Measurements from ENCODE around the gene LRMDA. TPM values are rescaled to one million over a fixed set of nuclear protein-coding genes. Genes with fewer than 3 reads are reported as not detected.

LRMDA gene
- total RNA-seq, 2 experiments from 2014 or later = not detected

DNA sequence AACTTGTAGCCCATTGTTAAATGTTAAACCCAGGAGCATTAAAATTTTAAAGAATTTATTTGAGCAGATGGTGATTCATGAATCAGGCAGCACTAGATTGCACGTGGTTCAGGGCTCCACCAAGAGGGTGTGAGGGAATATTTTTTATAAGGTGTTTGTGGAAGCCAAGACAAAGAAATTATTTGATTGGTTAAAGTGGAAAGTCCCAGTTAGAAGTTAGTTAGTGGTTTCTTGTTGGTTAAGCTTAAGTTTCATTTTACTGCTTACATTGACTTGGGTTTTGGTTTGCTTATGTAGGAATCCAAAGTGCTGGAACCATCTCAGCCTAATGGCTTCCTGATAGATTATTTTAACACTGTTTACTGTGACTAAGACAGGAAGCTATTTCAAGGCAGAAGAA lies 906.2 kb downstream of the LRMDA start:
- no peaks in the 10 kb centered on the region for H3K9me3 Mint-ChIP-seq
- H3K9me3 ChIP-seq (ENCODE audit: control insufficient read depth in 1 of 2, insufficient read depth in 1 of 2, low read length in 2 of 2) = no peaks in the 10 kb centered on the region
- no peak overlapping the region for H3K4me3 ChIP-seq (ENCODE audit: low read length)
- H3K4me1 Mint-ChIP-seq (ENCODE audit: low read depth) = no peaks in the 10 kb centered on the region
- no peaks in the 10 kb centered on the region for H3K27me3 ChIP-seq (ENCODE audit: control insufficient read depth in 1 of 2, insufficient read depth in 2 of 2, low read length in 2 of 2)
- H3K4me3 Mint-ChIP-seq = no peak overlapping the region
- no peaks in the 10 kb centered on the region for H3K4me1 ChIP-seq (ENCODE audit: insufficient read depth, low read length)
- H3K36me3 ChIP-seq (ENCODE audit: insufficient read depth, low read length) = no peaks in the 10 kb centered on the region
- no peak overlapping the region for H3K27ac ChIP-seq (ENCODE audit: low read depth in 1 of 2, low read length in 2 of 2)
- DNase-seq (no peak), ATAC-seq (ENCODE audit: poor library complexity) (no peak)
- no peak overlapping the region for H3K27ac Mint-ChIP-seq
- POLR2A ChIA-PET = no interaction called here
- TF ChIP-seq, protein P1, sequence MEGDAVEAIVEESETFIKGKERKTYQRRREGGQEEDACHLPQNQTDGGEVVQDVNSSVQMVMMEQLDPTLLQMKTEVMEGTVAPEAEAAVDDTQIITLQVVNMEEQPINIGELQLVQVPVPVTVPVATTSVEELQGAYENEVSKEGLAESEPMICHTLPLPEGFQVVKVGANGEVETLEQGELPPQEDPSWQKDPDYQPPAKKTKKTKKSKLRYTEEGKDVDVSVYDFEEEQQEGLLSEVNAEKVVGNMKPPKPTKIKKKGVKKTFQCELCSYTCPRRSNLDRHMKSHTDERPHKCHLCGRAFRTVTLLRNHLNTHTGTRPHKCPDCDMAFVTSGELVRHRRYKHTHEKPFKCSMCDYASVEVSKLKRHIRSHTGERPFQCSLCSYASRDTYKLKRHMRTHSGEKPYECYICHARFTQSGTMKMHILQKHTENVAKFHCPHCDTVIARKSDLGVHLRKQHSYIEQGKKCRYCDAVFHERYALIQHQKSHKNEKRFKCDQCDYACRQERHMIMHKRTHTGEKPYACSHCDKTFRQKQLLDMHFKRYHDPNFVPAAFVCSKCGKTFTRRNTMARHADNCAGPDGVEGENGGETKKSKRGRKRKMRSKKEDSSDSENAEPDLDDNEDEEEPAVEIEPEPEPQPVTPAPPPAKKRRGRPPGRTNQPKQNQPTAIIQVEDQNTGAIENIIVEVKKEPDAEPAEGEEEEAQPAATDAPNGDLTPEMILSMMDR (IDR thresholded peaks at IDR 0.05) = no peak
- no peaks in the 10 kb centered on the region for H3K36me3 Mint-ChIP-seq (ENCODE audit: low read depth)
- H3K27me3 Mint-ChIP-seq = no peaks in the 10 kb centered on the region
- intact Hi-C loops (cut with DNase I, micrococcal nuclease) = no loop called here
- CTCF ChIA-PET = no interaction called here

GRCh38 chr10:76338187-76338586 lies 906.8 kb downstream of the LRMDA start:
- ChIA-PET CTCF (no interaction called here), POLR2A (no interaction called here)
- TF ChIP-seq, protein P1 (IDR thresholded peaks at IDR 0.05) = no peak
- Histone ChIP-seq H3K27ac (ENCODE audit: low read depth in 1 of 2, low read length in 2 of 2) (no peak overlapping the region), H3K27me3 (ENCODE audit: control insufficient read depth in 1 of 2, insufficient read depth in 2 of 2, low read length in 2 of 2) (no peaks in the 10 kb centered on the region), H3K4me1 (ENCODE audit: insufficient read depth, low read length) (no peaks in the 10 kb centered on the region), H3K36me3 (ENCODE audit: insufficient read depth, low read length) (no peaks in the 10 kb centered on the region), H3K9me3 (ENCODE audit: control insufficient read depth in 1 of 2, insufficient read depth in 1 of 2, low read length in 2 of 2) (no peaks in the 10 kb centered on the region), H3K4me3 (ENCODE audit: low read length) (no peak overlapping the region)
- no peak overlapping the region for H3K4me3 Mint-ChIP-seq
- H3K27me3 Mint-ChIP-seq = no peaks in the 10 kb centered on the region
- H3K4me1 Mint-ChIP-seq (ENCODE audit: low read depth) = no peaks in the 10 kb centered on the region
- no peaks in the 10 kb centered on the region for H3K36me3 Mint-ChIP-seq (ENCODE audit: low read depth)
- H3K9me3 Mint-ChIP-seq = no peaks in the 10 kb centered on the region
- DNase-seq (no peak), ATAC-seq (ENCODE audit: poor library complexity) (no peak)
- intact Hi-C loops (cut with DNase I, micrococcal nuclease) = no loop called here
- H3K27ac Mint-ChIP-seq = no peak overlapping the region

DNA sequence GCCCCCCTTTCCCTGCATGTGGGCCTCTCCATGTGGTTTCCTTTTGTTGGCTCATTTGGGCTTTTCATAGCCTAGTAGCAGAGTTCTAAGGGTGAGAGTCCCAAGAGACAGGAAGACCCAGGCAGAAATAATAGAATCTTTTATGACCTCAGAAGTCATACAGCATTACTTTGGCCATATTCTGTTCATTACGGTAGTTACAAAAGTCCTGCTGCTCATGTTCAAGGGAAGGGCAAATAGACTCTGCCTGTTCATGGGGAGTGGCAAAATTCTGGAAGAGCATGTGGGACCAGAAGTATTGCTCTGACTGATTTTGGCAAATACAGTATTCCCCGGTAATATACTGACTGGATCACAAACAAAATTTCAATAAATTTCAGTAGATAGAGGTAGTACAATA lies 910.3 kb downstream of the LRMDA start:
- TF ChIP-seq, protein P1 (IDR thresholded peaks at IDR 0.05) = no peak
- ATAC-seq (ENCODE audit: poor library complexity) (no peak), DNase-seq (no peak)
- H3K4me1 ChIP-seq (ENCODE audit: insufficient read depth, low read length) = no peaks in the 10 kb centered on the region
- Mint-ChIP-seq H3K4me1 (ENCODE audit: low read depth) (no peaks in the 10 kb centered on the region), H3K36me3 (ENCODE audit: low read depth) (no peaks in the 10 kb centered on the region), H3K4me3 (no peak overlapping the region), H3K27ac (no peak overlapping the region), H3K27me3 (no peaks in the 10 kb centered on the region), H3K9me3 (peaks cover 2% of the 10 kb centered on the region)
- POLR2A ChIA-PET = no interaction called here
- no peaks in the 10 kb centered on the region for H3K9me3 ChIP-seq (ENCODE audit: control insufficient read depth in 1 of 2, insufficient read depth in 1 of 2, low read length in 2 of 2)
- no peak overlapping the region for H3K27ac ChIP-seq (ENCODE audit: low read depth in 1 of 2, low read length in 2 of 2)
- H3K27me3 ChIP-seq (ENCODE audit: control insufficient read depth in 1 of 2, insufficient read depth in 2 of 2, low read length in 2 of 2) = no peaks in the 10 kb centered on the region
- H3K4me3 ChIP-seq (ENCODE audit: low read length) = no peak overlapping the region
- intact Hi-C loops (cut with DNase I, micrococcal nuclease) = no loop called here
- CTCF ChIA-PET = no interaction called here
- H3K36me3 ChIP-seq (ENCODE audit: insufficient read depth, low read length) = no peaks in the 10 kb centered on the region
